GM21390 (cell line): Measurements from ENCODE around the gene LIMK1.

Experiments used
- ATAC-seq: cut with Tn5 transposase; IDR thresholded peaks from one replicate; pipeline ENCODE4 v1.9.1; 2021; ENCODE audit not compliant: unreplicated experiment

The LIMK1 gene

GRCh38 chr7:74053589-74054186, 29.9 kb upstream of the LIMK1 start:
- ATAC-seq, result no peak

GRCh38 chr7:74056096-74056915, 27.3 kb upstream of the LIMK1 start:
- no peak for ATAC-seq

GRCh38 chr7:74057216-74057925, 26.2 kb upstream of the LIMK1 start:
- no peak for ATAC-seq

GRCh38 chr7:74057987-74058386, 25.6 kb upstream of the LIMK1 start:
- ATAC-seq, result no peak

GRCh38 chr7:74058486-74058885, 25.1 kb upstream of the LIMK1 start:
- no peak for ATAC-seq

GRCh38 chr7:74059037-74059436, 24.6 kb upstream of the LIMK1 start:
- no peak for ATAC-seq

- ATAC-seq, result no peak
Measured at GRCh38 chr7:74059681-74060588, 23.7 kb upstream of the LIMK1 start.

GRCh38 chr7:74061840-74062539, 21.6 kb upstream of the LIMK1 start:
- ATAC-seq, result no peak

- ATAC-seq, result no peak
Measured at GRCh38 chr7:74063223-74063641, 20.4 kb upstream of the LIMK1 start.

- no peak for ATAC-seq
Measured at GRCh38 chr7:74063646-74064045, 20.0 kb upstream of the LIMK1 start.

- ATAC-seq, result no peak
Measured at GRCh38 chr7:74064696-74065095, 18.9 kb upstream of the LIMK1 start.

GRCh38 chr7:74066626-74067025, 17.0 kb upstream of the LIMK1 start:
- ATAC-seq, result no peak

- no peak for ATAC-seq
Measured at GRCh38 chr7:74068378-74069085, 15.1 kb upstream of the LIMK1 start.

GRCh38 chr7:74069086-74069541, 14.5 kb upstream of the LIMK1 start:
- ATAC-seq, result no peak

- ATAC-seq, result no peak
Measured at GRCh38 chr7:74069790-74070618, 13.6 kb upstream of the LIMK1 start.

GRCh38 chr7:74070619-74070921, 13.0 kb upstream of the LIMK1 start:
- ATAC-seq, result no peak

GRCh38 chr7:74071121-74071520, 12.5 kb upstream of the LIMK1 start:
- ATAC-seq, result no peak

GRCh38 chr7:74074770-74075169, 8.8 kb upstream of the LIMK1 start:
- no peak for ATAC-seq

- ATAC-seq, result no peak
Measured at GRCh38 chr7:74078461-74078860, 5.1 kb upstream of the LIMK1 start.
